GM10248 (cell line): ENCODE measurements around the gene SOX2.

ENCODE experiments used
- CTCF ChIA-PET: fragments of 300-600 bp; sonication (Branson Sonifier 250); formaldehyde crosslinking; extraction: SDS; loops from one replicate; lab custom pipeline; 2021; ENCODE audit warnings: antibody characterized with exemption; lab: Yijun Ruan, JAX
- POLR2A ChIA-PET: fragments of 350-650 bp; sonication (Branson Sonifier 250); formaldehyde crosslinking; extraction: SDS; loops from one replicate; lab custom pipeline; 2020; ENCODE audit warnings: antibody characterized with exemption; lab: Yijun Ruan, JAX
- DNase-seq: peaks from one replicate; pipeline ENCODE4 v3.0.0; 2012; ENCODE audit errors: extremely low spot score
- TF ChIP-seq, protein P1 (sequence below): IDR thresholded peaks from 2 replicates; pipeline ENCODE4 v1.5.1; 2012; ENCODE audit warnings: mild to moderate bottlenecking, low read depth; ENCODE audit errors: extremely low read depth, missing control alignments, control extremely low read depth

Gene SOX2

DNA sequence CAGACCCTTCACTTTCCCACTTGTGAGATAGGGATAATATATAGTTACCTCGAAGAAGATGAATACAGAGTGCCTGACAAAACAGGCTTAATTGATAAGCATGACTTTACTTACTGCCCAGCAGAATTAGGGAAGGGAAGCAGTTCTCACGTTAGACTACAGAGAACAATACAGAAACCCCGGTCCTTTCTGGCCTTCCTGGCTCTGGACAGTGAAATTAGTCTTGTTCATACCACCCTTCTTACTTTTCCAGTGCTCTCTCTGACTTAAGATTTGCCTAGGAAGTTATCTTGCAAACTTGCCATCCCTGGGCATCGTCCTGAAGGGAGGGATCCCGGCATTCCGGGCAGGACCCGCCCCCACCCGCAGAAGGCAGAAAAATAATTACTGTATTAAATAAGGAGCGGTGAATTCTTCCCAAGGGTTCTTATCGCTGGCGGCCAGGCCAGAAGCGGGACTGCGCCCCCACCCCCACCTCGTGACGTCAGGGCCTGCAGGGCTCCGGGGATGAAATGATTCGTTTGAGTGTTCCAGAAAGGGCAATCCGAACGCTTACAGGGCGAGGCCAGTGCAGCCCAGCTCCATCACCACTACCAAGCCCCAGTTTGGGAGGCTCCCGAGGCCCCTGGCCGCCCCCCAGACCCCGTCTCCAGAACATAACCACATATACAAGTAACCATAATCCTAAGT lies 8.4 kb downstream of the SOX2 start:
- POLR2A ChIA-PET: no interaction called here
- DNase-seq: no peak
- TF ChIP-seq, protein P1, sequence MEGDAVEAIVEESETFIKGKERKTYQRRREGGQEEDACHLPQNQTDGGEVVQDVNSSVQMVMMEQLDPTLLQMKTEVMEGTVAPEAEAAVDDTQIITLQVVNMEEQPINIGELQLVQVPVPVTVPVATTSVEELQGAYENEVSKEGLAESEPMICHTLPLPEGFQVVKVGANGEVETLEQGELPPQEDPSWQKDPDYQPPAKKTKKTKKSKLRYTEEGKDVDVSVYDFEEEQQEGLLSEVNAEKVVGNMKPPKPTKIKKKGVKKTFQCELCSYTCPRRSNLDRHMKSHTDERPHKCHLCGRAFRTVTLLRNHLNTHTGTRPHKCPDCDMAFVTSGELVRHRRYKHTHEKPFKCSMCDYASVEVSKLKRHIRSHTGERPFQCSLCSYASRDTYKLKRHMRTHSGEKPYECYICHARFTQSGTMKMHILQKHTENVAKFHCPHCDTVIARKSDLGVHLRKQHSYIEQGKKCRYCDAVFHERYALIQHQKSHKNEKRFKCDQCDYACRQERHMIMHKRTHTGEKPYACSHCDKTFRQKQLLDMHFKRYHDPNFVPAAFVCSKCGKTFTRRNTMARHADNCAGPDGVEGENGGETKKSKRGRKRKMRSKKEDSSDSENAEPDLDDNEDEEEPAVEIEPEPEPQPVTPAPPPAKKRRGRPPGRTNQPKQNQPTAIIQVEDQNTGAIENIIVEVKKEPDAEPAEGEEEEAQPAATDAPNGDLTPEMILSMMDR: no peak
- CTCF ChIA-PET: interaction anchor here (1.1 to 5.3 kb wide), 3 partner anchors 16 to 20 kb away, joined by 3 to 49 read pairs (median 24); no protein-coding TSS in a partner anchor

DNA sequence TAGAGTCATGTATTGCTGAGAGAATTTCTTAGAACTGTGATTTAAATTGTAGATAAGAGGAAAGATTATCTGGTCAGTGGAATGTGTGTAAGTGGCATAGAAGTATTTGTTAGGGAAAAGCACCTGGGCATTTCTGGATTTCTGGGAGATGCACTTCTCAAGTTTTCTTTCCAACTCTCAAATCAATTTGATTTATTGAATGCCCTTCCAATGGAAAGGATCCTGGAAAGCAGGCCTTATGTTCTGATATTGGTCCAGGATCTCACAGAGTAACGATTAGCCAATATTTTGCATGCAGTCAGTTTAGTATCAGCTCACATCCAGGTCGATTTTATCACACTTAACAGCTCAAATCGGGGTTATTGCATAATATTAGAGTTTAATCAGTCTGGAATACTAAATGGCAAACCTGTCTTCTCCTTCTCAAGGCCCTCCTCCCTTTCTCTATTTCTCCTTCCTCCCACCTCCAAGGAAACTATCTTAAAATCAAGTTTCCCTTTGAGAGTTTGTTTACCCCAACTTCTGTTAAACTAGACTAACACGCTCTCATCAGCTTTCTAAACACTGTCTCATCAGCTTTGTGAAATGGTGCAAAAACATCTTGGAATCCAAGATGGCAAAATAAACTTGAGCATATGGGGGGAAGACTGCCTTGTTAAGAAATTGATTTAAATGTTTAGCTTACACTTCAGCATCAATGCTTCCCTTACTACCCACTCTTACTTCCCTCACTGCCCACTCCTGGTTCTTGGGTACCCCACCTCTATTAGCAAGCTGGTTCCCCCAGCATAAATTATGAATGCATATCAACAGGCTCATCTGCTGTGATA lies 9.5 kb downstream of the SOX2 start:
- CTCF ChIA-PET: interaction anchor here (0.9 to 3.0 kb wide), 4 partner anchors 10 to 20 kb away, joined by 3 to 24 read pairs (median 6); no protein-coding TSS in a partner anchor
- TF ChIP-seq, protein P1: no peak
- POLR2A ChIA-PET: no interaction called here
- DNase-seq: no peak

DNA sequence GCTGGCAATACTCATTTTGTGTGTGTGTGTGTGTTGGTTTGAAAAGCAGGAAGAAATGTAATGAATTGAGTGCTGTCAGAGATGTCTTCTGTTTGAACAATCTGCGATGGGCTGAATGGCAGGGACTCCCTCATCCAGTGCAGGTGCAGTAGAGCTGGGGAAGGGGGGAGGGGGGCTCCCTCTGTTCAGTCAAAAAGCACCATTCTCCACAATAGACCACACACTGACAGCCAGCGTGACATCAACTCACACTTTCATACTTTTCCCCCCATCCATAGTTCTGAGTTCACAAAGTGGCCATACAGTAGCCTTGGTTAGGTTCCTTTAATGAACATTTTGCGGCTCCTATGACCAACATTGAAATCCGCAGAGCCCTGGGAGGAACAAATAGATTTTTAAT lies 10.4 kb downstream of the SOX2 start:
- ChIA-PET CTCF (interaction anchor here (1.0 to 3.0 kb wide), 3 partner anchors 10 to 21 kb away, joined by 3 to 24 read pairs (median 8); no protein-coding TSS in a partner anchor), POLR2A (no interaction called here)
- no peak for DNase-seq
- TF ChIP-seq, protein P1: no peak

DNA sequence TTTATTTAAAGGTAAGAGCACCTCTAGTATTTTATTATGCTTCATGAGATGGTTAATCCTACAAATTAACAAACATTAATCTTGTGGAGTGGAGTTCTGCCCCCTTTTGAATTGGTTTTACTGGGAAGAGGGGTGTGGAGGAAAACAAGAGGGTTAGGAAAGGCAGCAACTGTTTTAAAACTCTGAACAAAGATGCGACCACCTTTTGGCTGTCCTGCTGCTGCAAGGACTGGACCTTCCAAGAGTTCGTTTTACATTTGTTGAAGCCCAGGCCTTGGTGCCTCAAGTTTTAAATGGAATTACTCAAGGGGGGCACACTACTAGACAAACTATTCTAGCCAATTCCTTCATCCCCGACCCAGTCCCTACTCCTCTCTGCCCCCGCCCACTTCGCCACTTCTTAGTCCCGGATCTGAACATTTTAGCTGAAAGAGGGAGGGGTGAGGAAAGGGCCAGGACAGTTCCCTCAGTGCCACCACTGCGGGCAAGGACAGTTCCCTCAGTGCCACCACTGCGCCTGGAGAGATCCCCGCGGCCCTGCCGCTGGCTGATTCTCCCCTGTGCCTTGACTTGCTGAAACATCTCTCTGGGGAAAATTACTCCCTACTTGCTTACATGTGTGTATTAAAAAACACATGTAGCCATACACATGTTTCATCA lies 11.2 kb downstream of the SOX2 start:
- DNase-seq: no peak
- TF ChIP-seq, protein P1: no peak
- ChIA-PET POLR2A (no interaction called here), CTCF (interaction anchor here (0.6 to 3.0 kb wide), 2 partner anchors 22 to 801 kb away, joined by 3 to 24 read pairs; no protein-coding TSS in a partner anchor)

- DNase-seq: no peak
- ChIA-PET POLR2A (interaction anchor here (0.7 kb wide), 1 partner anchor 261 kb away, joined by 3 read pairs; no protein-coding TSS in a partner anchor), CTCF (interaction anchor here (0.6 kb wide), 1 partner anchor 800 kb away, joined by 3 read pairs; no protein-coding TSS in a partner anchor)
- TF ChIP-seq, protein P1: no peak
Measured at GRCh38 chr3:181723625-181724191, 12.0 kb downstream of the SOX2 start.
